Medulla oblongata (tissue), 1 donor: ENCODE data around the gene CNN3.

ENCODE experiments used
- DNase-seq: peaks from one replicate; pipeline ENCODE4 v3.0.0-alpha.2; 2015; ENCODE audit errors: extremely low spot score

The CNN3 gene

GRCh38 chr1:94926915-94927404, at the start of gene CNN3:
Gene CNN3 (minus strand): TSS chr1:94927110. CDS start chr1:94926894, 216 bp downstream.
- peak; percentile 96 for DNase-seq

GRCh38 chr1:94974824-94975223, 47.9 kb upstream of the CNN3 start:
- DNase-seq, result no peak

DNA sequence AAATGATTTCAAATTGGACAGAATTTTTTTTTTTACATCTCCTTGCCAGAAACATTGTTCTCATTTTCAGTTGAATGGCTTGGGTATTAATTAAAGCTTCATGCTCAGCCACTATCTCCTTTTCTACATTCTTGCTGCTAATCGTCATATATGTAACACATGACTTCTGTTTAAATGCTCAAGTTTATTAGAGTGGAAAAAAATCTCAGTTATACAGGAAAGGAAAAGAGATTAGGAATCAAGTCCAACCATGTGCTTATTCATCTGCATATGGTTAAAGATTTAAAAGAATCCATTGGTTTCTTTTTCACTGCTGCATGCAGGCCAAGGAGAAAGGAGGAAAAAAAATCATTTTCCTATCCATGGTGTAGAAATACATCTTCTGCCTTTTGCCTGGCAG, 47.3 kb upstream of the CNN3 start:
- DNase-seq, result no peak

DNA sequence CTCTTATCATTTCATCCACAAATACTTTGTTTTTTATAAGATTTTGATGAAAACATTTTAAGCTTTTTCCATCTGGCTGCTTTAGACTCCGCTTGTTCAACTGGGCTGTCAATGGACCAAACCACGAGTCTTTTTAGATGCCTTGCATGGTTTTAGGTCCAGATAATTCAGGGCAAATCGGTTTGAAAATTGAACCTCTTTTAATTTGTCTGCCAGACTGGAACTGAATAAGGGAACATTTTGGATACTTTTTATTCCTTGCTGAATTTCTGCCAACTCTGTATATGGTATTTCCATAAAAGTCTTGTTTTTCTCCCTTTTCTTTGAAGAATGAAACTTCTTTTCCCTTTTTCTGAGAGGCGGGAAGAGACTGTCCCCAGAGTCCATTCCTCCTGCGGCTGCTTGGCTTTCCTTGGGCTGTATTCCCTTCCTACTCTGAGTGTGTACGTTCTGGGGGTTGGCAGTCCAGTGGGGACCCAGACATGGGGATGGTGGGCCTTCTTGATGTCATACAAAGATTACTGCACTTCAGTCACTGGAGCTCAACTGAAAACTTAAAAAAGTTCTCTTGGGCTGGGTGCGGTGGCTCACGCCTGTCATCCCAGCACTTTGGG, 46.5 kb upstream of the CNN3 start:
- no peak for DNase-seq

- no peak for DNase-seq
Measured at GRCh38 chr1:94971491-94971924, 44.6 kb upstream of the CNN3 start.

- DNase-seq, result no peak
Measured at GRCh38 chr1:94970783-94971182, 43.9 kb upstream of the CNN3 start.

DNA sequence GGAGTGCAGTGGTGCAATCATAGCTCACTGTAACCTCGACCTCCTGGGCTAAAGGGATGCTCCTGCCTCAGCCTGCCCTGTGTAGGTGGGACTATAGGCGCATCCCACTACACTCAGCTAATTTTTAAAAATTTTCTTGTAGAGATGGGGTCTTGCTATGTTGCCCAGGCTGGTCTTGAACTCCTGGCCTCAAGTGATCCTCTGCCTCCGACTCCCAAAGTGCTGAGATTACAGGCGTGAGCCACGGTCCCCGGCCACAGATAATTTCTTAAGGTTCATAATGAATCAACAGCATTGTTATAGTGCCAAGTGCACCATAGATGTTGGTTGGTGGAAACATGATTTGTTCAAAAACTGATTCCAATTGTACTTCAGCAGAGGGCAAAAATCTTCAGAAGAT, 42.2 kb upstream of the CNN3 start:
- no peak for DNase-seq

GRCh38 chr1:94966033-94966432, 39.1 kb upstream of the CNN3 start:
- no peak for DNase-seq

GRCh38 chr1:94963864-94964263, 37.0 kb upstream of the CNN3 start:
- no peak for DNase-seq

- peak; percentile 59 for DNase-seq
Measured at GRCh38 chr1:94962409-94963265, 35.7 kb upstream of the CNN3 start.

- DNase-seq, result no peak
Measured at GRCh38 chr1:94961988-94962387, 35.1 kb upstream of the CNN3 start.

DNA sequence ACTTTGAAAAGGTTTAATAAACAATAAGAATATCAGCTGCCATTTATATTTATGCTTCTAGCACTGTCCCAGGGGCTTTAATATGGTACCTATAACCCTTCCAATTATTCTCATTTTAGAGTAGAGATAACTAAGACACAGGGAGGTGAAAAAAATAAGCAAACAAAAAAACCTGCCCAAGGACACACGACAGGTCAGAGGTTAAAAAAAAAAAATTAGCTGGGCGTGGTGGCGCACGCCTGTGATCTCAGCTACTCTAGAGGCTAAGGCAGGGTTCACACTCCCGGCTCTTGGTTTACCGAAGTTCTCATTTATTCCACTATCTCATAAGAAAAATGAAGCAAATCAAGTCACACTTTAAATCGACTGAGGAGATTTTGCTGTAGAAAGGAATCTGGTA, 34.7 kb upstream of the CNN3 start:
- no peak for DNase-seq

DNA sequence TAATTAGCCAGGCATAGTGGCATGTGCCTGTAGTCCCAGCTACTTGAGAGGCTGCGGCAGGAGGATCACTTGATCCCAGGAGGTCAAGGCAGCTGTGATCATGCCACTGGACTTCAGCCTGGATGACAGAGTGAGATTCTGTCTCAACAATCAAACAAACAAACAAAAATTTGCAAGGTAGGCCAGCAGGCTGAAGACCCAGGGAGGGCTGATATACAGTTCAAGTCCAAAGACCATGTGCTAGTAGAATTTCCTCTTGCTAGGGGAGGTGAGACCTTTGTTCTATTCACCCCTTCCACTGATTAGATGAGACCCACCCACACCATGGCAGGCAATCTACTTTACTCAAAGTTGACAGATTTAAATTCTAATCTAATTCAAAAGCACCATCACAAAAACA, 31.2 kb upstream of the CNN3 start:
- DNase-seq, result no peak

DNA sequence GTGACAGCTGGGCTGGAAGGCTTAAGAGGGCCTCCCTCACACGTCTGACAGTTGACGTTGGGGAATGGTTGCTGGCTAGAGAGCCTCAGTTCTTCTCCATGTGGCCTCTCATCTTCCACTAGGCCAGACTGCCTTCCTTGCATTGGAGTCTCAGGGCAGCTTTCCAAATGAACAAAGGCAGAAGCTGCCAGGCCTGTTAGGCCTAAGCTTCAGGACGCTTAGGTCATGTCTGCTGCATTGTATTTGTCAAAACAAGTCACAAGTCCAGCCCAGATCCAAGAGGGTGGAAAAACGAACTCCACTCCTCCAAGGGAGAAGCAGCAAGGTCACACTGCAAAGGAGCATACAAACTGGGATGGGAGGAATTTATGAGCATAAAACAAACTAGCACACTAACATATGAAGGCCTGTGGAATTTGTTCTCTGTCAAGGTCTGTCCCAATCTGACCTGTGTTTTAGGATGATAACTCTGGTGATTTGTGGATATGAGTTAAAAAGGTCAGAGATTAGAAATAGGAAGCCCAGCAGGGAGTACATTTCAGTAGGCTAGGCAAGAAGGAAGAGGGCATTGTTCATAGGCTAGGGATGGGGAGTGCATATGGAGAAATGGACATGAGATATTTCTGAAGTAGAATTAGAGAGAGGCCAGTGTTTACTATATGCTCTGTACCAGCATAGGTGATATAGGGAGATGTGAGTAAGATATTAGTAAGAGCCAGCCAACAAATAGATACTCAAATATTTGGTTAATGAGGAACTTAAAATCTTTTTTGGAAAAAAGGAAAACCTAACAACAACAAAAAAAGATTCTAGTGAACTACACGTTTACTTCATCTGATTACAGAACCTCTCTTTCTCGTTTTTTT, 29.1 kb upstream of the CNN3 start:
- DNase-seq, result peak; percentile 30

DNA sequence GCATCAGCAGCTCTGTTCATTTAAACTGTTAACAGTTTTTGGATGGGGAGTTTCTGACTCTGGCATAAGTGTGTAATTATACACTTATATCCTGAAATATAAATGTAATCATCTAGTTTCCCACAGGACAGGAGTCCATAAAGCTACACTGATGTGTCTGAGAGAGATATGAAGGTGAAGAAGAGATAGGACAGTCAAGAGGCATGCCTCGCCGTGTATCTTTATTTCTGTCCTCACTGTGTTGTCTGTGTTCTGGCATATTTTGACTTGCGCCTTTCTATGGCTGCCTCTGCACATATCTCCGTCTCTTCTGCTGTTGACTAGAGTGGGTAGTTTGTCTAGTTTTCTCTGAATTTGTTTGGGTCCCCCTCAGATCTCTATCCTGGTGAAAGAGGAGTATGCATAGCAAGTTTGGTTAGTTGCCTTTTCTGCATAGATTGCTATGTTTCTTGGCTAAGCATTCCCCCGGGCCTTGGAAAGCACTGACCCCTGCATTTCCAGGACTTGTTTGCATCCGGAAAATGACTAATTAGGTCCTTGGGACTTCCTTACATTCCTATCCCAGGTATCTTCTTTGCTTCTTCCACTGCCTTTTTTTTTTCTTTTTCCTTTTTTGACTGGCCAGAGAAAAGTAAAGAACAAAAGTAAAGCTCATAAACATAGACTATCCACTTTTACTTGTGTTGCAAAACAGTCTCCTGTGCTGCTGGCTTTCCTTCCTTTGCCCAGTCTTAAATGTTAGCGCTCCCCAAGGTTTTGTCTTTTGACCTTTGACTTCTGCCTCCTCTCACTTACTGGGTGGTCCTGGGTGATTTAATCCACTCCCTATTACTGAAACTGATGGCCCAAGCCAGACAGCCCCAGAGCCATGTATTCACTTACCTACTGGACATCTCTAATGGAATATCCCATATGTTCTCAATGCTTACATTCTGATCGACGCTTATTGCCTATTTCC, 27.6 kb upstream of the CNN3 start:
- DNase-seq, result no peak

- no peak for DNase-seq
Measured at GRCh38 chr1:94953746-94954145, 26.8 kb upstream of the CNN3 start.

GRCh38 chr1:94953107-94953506, 26.2 kb upstream of the CNN3 start:
- no peak for DNase-seq

DNA sequence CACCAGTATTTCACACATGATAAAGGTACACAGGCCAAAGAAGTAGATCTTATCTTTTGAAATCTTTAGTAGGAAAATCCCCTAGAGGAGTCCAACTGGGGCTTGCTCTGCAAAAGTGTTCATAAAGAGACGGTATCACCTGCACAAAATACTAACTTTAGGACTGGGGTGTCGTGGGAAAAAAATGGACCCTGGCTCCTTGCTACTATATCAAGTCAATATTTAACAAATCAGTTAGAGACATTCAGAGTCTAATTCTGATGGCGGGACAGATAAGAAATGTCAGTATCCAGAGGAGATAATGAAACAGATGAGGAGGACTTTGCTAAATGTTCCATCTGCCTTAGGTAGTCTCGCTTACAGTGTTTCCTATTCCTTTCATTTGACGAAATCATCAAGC, 25.6 kb upstream of the CNN3 start:
- DNase-seq, result no peak

- no peak for DNase-seq
Measured at GRCh38 chr1:94951509-94952208, 24.7 kb upstream of the CNN3 start.

- no peak for DNase-seq
Measured at GRCh38 chr1:94951046-94951445, 24.1 kb upstream of the CNN3 start.
